ENCODE results near the gene DHRS13. TPM values are rescaled to one million over a fixed set of nuclear protein-coding genes. Genes with fewer than 3 reads are reported as not detected.

Gene DHRS13
- polyA plus RNA-seq, 3 donors, result 3.7 to 4.5 (median 3.8) TPM

DNA sequence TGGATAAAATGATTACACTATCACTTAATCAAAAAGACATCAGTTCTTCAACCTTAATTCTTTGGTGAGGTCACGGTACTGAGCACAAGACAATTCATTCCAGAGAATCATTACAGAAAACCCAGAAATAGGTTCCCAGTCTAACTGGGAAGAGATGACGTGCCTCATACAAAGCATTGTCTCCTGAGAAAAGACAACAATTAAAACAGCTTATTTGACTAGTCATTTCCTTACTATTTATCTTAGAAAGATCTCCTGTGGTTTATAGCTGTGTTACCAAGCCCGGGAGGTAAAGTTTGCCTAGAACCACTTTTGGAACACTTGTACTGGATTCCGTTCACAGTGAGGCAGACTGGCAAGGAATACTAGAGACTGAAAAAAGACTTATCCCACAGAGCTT is 43.4 kb upstream of the DHRS13 start:
- WGBS (ENCODE audit: insufficient coverage), result no CpG with 5 or more reads among the region's 4 CpGs
- Histone ChIP-seq H3K36me3 (replicated peaks in 1 of 2; ENCODE audit: control insufficient read depth in 1 of 2, insufficient read depth in 2 of 2, low read length in 2 of 2) (peaks cover 26 to 50% of the 10 kb centered on the region in 2 donors), H3K9ac (ENCODE audit: insufficient read depth, low read length, poor library complexity, severe bottlenecking) (no peak overlapping the region), H3K4me1 (ENCODE audit: control insufficient read depth in 1 of 2, insufficient read depth in 2 of 2, low read length in 2 of 2) (peaks cover 15 to 18% of the 10 kb centered on the region in 2 donors), H3K79me2 (ENCODE audit: insufficient read depth, low read length) (peaks cover 100% of the 10 kb centered on the region), H3K9me3 (replicated peaks in 1 of 2; ENCODE audit: control insufficient read depth in 1 of 2, insufficient read depth in 1 of 2, low read length in 2 of 2) (no peaks in the 10 kb centered on the region), H3K4me2 (replicated peaks; ENCODE audit: extremely low read depth, low read length, poor library complexity, severe bottlenecking) (no peak overlapping the region), H4K20me1 (ENCODE audit: insufficient read depth, low read length) (peaks cover 66% of the 10 kb centered on the region), H3K4me3 (replicated peaks in 1 of 3; ENCODE audit: low read depth in 2 of 3, low read length in 3 of 3) (no peak overlapping the region), H3K27me3 (ENCODE audit: control insufficient read depth in 2 of 2, insufficient read depth in 2 of 2, low read length in 2 of 2) (no peaks in the 10 kb centered on the region), H2AFZ (ENCODE audit: insufficient read depth, low read depth, low read length, poor library complexity, severe bottlenecking) (no peak overlapping the region), H3K27ac (ENCODE audit: low read depth in 1 of 2, low read length in 2 of 2) (peak overlapping the region in 1 of 2 donors; percentile 44)
- intact Hi-C loops (cut with micrococcal nuclease), result no loop called here
- TF ChIP-seq, protein P1, sequence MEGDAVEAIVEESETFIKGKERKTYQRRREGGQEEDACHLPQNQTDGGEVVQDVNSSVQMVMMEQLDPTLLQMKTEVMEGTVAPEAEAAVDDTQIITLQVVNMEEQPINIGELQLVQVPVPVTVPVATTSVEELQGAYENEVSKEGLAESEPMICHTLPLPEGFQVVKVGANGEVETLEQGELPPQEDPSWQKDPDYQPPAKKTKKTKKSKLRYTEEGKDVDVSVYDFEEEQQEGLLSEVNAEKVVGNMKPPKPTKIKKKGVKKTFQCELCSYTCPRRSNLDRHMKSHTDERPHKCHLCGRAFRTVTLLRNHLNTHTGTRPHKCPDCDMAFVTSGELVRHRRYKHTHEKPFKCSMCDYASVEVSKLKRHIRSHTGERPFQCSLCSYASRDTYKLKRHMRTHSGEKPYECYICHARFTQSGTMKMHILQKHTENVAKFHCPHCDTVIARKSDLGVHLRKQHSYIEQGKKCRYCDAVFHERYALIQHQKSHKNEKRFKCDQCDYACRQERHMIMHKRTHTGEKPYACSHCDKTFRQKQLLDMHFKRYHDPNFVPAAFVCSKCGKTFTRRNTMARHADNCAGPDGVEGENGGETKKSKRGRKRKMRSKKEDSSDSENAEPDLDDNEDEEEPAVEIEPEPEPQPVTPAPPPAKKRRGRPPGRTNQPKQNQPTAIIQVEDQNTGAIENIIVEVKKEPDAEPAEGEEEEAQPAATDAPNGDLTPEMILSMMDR (IDR thresholded peaks at IDR 0.05), result no peak
- Mint-ChIP-seq H3K9me3 (no peaks in the 10 kb centered on the region), H3K4me1 (peaks cover 23% of the 10 kb centered on the region), H3K4me3 (no peak overlapping the region), H3K27ac (peak overlapping the region in 1 of 7 donors; percentile 59), H3K27me3 (ENCODE audit: low read depth in 3 of 3) (peaks cover 0 to 2% (median 0%) of the 10 kb centered on the region in 3 donors), H3K36me3 (peaks cover 43 to 56% of the 10 kb centered on the region in 2 donors)
- DNase-seq, result no peak

DNA sequence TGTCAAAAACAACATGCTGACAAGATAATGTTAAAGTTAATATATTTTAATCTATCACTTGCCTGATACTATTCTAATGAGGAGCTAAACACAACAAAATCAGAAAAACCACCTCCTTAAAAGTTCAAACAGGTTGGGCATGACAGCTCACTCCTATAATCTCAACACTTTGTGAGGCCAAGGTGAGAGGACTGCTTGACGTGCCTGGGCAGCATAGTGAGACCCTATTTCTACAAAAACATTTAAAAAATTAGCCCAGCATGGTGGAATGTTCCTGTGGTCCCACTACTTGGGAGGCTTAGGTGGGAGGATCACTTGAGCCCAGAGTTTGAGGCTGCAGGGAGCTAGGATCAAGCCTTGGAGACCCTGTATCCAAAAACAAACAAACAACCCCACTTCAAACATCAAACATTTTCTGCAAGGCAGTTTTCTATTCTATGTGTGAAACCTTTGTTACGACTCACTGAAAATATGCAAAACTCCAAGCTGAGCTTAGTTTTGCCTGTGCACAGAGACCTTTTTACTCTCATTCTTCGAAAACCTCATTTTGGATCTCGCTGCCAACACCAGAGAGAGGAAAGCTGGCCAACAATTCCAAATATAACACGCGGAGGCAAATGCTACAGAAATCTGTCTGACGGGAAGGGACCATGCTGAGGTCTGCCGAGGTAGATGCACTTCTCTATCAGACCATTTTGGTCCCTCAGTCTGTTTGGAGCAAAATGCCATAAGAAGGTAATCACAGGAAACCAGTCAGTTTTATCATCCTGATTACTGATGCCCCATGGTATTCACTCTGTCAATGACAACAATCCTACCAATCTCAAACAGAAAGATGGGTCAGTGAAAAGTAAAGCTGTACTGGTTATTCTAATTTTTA is 42.2 kb upstream of the DHRS13 start:
- Histone ChIP-seq H3K36me3 (replicated peaks in 1 of 2; ENCODE audit: control insufficient read depth in 1 of 2, insufficient read depth in 2 of 2, low read length in 2 of 2) (peaks cover 29 to 61% of the 10 kb centered on the region in 2 donors), H2AFZ (ENCODE audit: insufficient read depth, low read depth, low read length, poor library complexity, severe bottlenecking) (no peak overlapping the region), H3K27ac (ENCODE audit: low read depth in 1 of 2, low read length in 2 of 2) (peak overlapping the region in 1 of 2 donors; percentile 27), H3K79me2 (ENCODE audit: insufficient read depth, low read length) (peaks cover 100% of the 10 kb centered on the region), H3K9me3 (replicated peaks in 1 of 2; ENCODE audit: control insufficient read depth in 1 of 2, insufficient read depth in 1 of 2, low read length in 2 of 2) (no peaks in the 10 kb centered on the region), H3K4me2 (replicated peaks; ENCODE audit: extremely low read depth, low read length, poor library complexity, severe bottlenecking) (no peak overlapping the region), H3K4me1 (ENCODE audit: control insufficient read depth in 1 of 2, insufficient read depth in 2 of 2, low read length in 2 of 2) (peaks cover 15 to 18% of the 10 kb centered on the region in 2 donors), H4K20me1 (ENCODE audit: insufficient read depth, low read length) (peaks cover 76% of the 10 kb centered on the region), H3K4me3 (replicated peaks in 1 of 3; ENCODE audit: low read depth in 2 of 3, low read length in 3 of 3) (no peak overlapping the region), H3K9ac (ENCODE audit: insufficient read depth, low read length, poor library complexity, severe bottlenecking) (no peak overlapping the region), H3K27me3 (ENCODE audit: control insufficient read depth in 2 of 2, insufficient read depth in 2 of 2, low read length in 2 of 2) (no peaks in the 10 kb centered on the region)
- peaks cover 48 to 64% of the 10 kb centered on the region in 2 donors for H3K36me3 Mint-ChIP-seq
- DNase-seq, result no peak
- TF ChIP-seq, protein P1 (IDR thresholded peaks at IDR 0.05), result no peak
- no peaks in the 10 kb centered on the region for H3K9me3 Mint-ChIP-seq
- intact Hi-C loops (cut with micrococcal nuclease), result no loop called here
- H3K4me1 Mint-ChIP-seq, result peaks cover 32% of the 10 kb centered on the region
- H3K27ac Mint-ChIP-seq, result peak overlapping the region in 4 of 7 donors; percentile 18 to 59 (median 53)
- peaks cover 0 to 2% (median 0%) of the 10 kb centered on the region in 3 donors for H3K27me3 Mint-ChIP-seq (ENCODE audit: low read depth in 3 of 3)
- WGBS (ENCODE audit: insufficient coverage), result 100% methylated on average over 5 of the region's 8 CpGs
- no peak overlapping the region for H3K4me3 Mint-ChIP-seq
